SK-N-DZ (cell line): ENCODE measurements around the gene SOX10.
"Not testable (repeated sequence)": the region's sequence is repeated elsewhere in the genome, so short reads cannot be mapped to it uniquely, and the experiment has no call there.

Experiments
- DNase-seq: peaks from one replicate; pipeline ENCODE4 v3.0.0-alpha.2; 2015; ENCODE audit warnings: low spot score

The SOX10 gene

GRCh38 chr22:37986371-37986770, 2.0 kb upstream of the SOX10 start:
- no peak for DNase-seq

- DNase-seq = no peak
These were observed 1.5 kb upstream of the SOX10 start for GRCh38 chr22:37985751-37986281.

GRCh38 chr22:37985050-37985585, 763 bp upstream of the SOX10 start:
- no peak for DNase-seq

GRCh38 chr22:37982938-37983859, 1.2 kb downstream of the SOX10 start:
- no peak for DNase-seq

GRCh38 chr22:37982151-37982785, 2.1 kb downstream of the SOX10 start:
- DNase-seq = no peak

- no peak for DNase-seq
These were observed 2.9 kb downstream of the SOX10 start for GRCh38 chr22:37981282-37982011.

- no peak for DNase-seq
These were observed 4.6 kb downstream of the SOX10 start for GRCh38 chr22:37979782-37980181.

GRCh38 chr22:37976547-37976946, 7.8 kb downstream of the SOX10 start:
- DNase-seq = no peak

- not testable (repeated sequence) for DNase-seq
These were observed 8.3 kb downstream of the SOX10 start for GRCh38 chr22:37976022-37976421.

- DNase-seq = no peak
These were observed 9.2 kb downstream of the SOX10 start for GRCh38 chr22:37975153-37975552.

GRCh38 chr22:37973271-37974170, 10.8 kb downstream of the SOX10 start:
- DNase-seq = no peak

- no peak for DNase-seq
These were observed 11.8 kb downstream of the SOX10 start for GRCh38 chr22:37972527-37972926.

GRCh38 chr22:37971475-37972434, 12.6 kb downstream of the SOX10 start:
- no peak for DNase-seq

- no peak for DNase-seq
These were observed 13.5 kb downstream of the SOX10 start for GRCh38 chr22:37970864-37971263.

GRCh38 chr22:37968452-37969251, 15.7 kb downstream of the SOX10 start:
- DNase-seq = no peak

GRCh38 chr22:37967637-37968451, 16.5 kb downstream of the SOX10 start:
- no peak for DNase-seq

GRCh38 chr22:37967147-37967546, 17.2 kb downstream of the SOX10 start:
- DNase-seq = no peak
